SK-N-DZ (cell line): ENCODE measurements around the gene TGM3. TPM values are rescaled to one million over a fixed set of nuclear protein-coding genes. Genes with fewer than 3 reads are reported as not detected.
"Not testable (repeated sequence)": the region's sequence is repeated elsewhere in the genome, so short reads cannot be mapped to it uniquely, and the experiment has no call there.

ENCODE experiments used
- DNase-seq: peaks from one replicate; pipeline ENCODE4 v3.0.0-alpha.2; 2015; ENCODE audit warnings: low spot score
- polyA plus RNA-seq, 2 experiments: library from polyadenylated mRNA; depleted of rRNA; stranded (reverse); fragments of >200 nt; gene quantifications; 2 replicates each; pipeline ENCODE4 v1.2.3, GENCODE V29; 2014

TGM3 gene
- polyA plus RNA-seq (2014; cell fraction: cytosol; rRNA removed): not detected in 2 replicates
- not detected in 2 replicates for polyA plus RNA-seq (2014; cell fraction: nucleus; rRNA removed)

- no peak for DNase-seq
Observed at GRCh38 chr20:2295886-2296515, at the start of gene TGM3. Gene TGM3, plus strand, starts transcription at chr20:2296001. Its CDS starts 63 bp downstream, at chr20:2296064.

- DNase-seq: no peak
Observed at GRCh38 chr20:2246069-2246491, 49.7 kb upstream of the TGM3 start.

- DNase-seq: no peak
Observed at GRCh38 chr20:2248837-2249236, 47.0 kb upstream of the TGM3 start.

- DNase-seq: no peak
Observed at GRCh38 chr20:2249935-2250334, 45.9 kb upstream of the TGM3 start.

- no peak for DNase-seq
Observed at GRCh38 chr20:2252419-2252997, 43.3 kb upstream of the TGM3 start.

GRCh38 chr20:2253256-2253655 lies 42.5 kb upstream of the TGM3 start:
- no peak for DNase-seq

- no peak for DNase-seq
Observed at GRCh38 chr20:2254333-2254732, 41.5 kb upstream of the TGM3 start.

GRCh38 chr20:2255926-2256531 lies 39.8 kb upstream of the TGM3 start:
- no peak for DNase-seq

- DNase-seq: no peak
Observed at GRCh38 chr20:2259731-2260130, 36.1 kb upstream of the TGM3 start.

- no peak for DNase-seq
Observed at GRCh38 chr20:2260250-2260649, 35.6 kb upstream of the TGM3 start.

- no peak for DNase-seq
Observed at GRCh38 chr20:2261046-2261485, 34.7 kb upstream of the TGM3 start.

- DNase-seq: no peak
Observed at GRCh38 chr20:2261629-2262028, 34.2 kb upstream of the TGM3 start.

GRCh38 chr20:2264118-2264517 lies 31.7 kb upstream of the TGM3 start:
- no peak for DNase-seq

GRCh38 chr20:2264621-2265374 lies 31.0 kb upstream of the TGM3 start:
- not testable (repeated sequence) for DNase-seq

- no peak for DNase-seq
Observed at GRCh38 chr20:2273634-2274302, 22.0 kb upstream of the TGM3 start.

GRCh38 chr20:2276015-2276414 lies 19.8 kb upstream of the TGM3 start:
- DNase-seq: no peak

- DNase-seq: no peak
Observed at GRCh38 chr20:2279253-2279779, 16.5 kb upstream of the TGM3 start.

- DNase-seq: no peak
Observed at GRCh38 chr20:2280082-2280481, 15.7 kb upstream of the TGM3 start.

- DNase-seq: no peak
Observed at GRCh38 chr20:2281563-2281962, 14.2 kb upstream of the TGM3 start.

- no peak for DNase-seq
Observed at GRCh38 chr20:2282181-2282580, 13.6 kb upstream of the TGM3 start.

GRCh38 chr20:2283706-2284423 lies 11.9 kb upstream of the TGM3 start:
- no peak for DNase-seq
